Measurements from ENCODE around the gene ATP5F1E. TPM values are rescaled to one million over a fixed set of nuclear protein-coding genes. Genes with fewer than 3 reads are reported as not detected.

Gene ATP5F1E
- total and polyA plus RNA-seq, 4 donors: 18.4 to 88.8 (median 64.1) TPM

DNA sequence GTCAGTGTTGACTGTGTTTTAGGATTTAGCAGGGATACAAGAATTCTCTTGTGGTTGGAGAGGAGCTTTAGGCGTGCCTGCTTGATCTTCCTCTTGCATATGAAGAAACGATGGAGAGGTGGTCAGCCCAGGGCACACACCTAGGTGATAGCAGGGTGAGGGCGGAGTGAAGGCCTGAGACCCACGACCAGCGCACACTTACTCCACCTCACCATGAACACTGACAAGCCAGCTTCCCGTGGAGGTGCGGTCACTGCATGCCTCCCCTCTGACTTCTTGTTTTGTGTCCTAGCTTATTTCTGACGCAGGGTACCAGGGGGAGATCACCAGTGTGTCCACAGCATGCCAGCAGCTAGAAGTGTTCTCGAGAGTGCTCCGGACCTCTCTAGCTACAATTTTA is 42.9 kb downstream of the ATP5F1E start:
- no peak overlapping the region for H3K9ac ChIP-seq (ENCODE audit: insufficient read depth in 1 of 2, low read length in 2 of 2)
- TF ChIP-seq, protein P1, sequence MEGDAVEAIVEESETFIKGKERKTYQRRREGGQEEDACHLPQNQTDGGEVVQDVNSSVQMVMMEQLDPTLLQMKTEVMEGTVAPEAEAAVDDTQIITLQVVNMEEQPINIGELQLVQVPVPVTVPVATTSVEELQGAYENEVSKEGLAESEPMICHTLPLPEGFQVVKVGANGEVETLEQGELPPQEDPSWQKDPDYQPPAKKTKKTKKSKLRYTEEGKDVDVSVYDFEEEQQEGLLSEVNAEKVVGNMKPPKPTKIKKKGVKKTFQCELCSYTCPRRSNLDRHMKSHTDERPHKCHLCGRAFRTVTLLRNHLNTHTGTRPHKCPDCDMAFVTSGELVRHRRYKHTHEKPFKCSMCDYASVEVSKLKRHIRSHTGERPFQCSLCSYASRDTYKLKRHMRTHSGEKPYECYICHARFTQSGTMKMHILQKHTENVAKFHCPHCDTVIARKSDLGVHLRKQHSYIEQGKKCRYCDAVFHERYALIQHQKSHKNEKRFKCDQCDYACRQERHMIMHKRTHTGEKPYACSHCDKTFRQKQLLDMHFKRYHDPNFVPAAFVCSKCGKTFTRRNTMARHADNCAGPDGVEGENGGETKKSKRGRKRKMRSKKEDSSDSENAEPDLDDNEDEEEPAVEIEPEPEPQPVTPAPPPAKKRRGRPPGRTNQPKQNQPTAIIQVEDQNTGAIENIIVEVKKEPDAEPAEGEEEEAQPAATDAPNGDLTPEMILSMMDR (IDR thresholded peaks at IDR 0.05; ENCODE audit: control extremely low read depth, extremely low read depth): no peak
- WGBS, 2 donors: 90 to 97% methylated on average over 10 of the region's 10 CpGs
- H3K9me3 ChIP-seq (ENCODE audit: control insufficient read depth in 4 of 4, insufficient read depth in 3 of 4, low read length in 3 of 4): no peaks in the 10 kb centered on the region
- no peak overlapping the region for H3K27ac ChIP-seq (ENCODE audit: low read depth in 1 of 2, low read length in 1 of 2)
- no peaks in the 10 kb centered on the region for H3K27me3 ChIP-seq (ENCODE audit: control insufficient read depth in 3 of 3, insufficient read depth in 3 of 3, low read length in 2 of 3)
- H3K4me1 ChIP-seq (ENCODE audit: control insufficient read depth in 5 of 5, insufficient read depth in 5 of 5, low read length in 5 of 5): peaks cover 0 to 2% (median 0%) of the 10 kb centered on the region in 5 donors
- ATAC-seq (ENCODE audit: insufficient read depth, low FRiP score) (no peak), DNase-seq (no peak)
- no peak overlapping the region for H3K4me3 ChIP-seq
- H3K36me3 ChIP-seq (ENCODE audit: control insufficient read depth in 4 of 4, insufficient read depth in 4 of 4, low read length in 4 of 4): peaks cover 13 to 64% (median 51%) of the 10 kb centered on the region in 4 donors

DNA sequence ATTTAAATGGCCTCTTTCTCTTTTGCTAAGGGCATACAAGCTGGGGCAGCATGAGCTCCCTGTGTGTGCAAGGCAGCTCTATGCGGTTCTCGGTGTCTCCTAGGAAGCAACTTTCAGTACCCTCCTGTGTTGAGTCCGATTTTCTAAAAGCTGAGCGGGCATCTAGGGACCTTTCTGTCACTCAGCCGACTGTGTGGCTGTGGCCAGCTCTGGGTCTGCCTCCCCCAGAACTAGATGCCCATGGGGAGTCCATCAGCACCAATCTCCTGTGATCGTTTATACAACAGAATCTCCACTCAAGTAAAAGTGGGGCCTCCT is 43.6 kb downstream of the ATP5F1E start:
- H3K36me3 ChIP-seq (ENCODE audit: control insufficient read depth in 4 of 4, insufficient read depth in 4 of 4, low read length in 4 of 4): peaks cover 13 to 59% (median 45%) of the 10 kb centered on the region in 4 donors
- no peaks in the 10 kb centered on the region for H3K9me3 ChIP-seq (ENCODE audit: control insufficient read depth in 4 of 4, insufficient read depth in 3 of 4, low read length in 3 of 4)
- no peak overlapping the region for H3K4me3 ChIP-seq
- TF ChIP-seq, protein P1 (IDR thresholded peaks at IDR 0.05; ENCODE audit: control extremely low read depth, extremely low read depth): no peak
- ATAC-seq (ENCODE audit: insufficient read depth, low FRiP score) (no peak), DNase-seq (no peak)
- H3K4me1 ChIP-seq (ENCODE audit: control insufficient read depth in 5 of 5, insufficient read depth in 5 of 5, low read length in 5 of 5): peaks cover 0 to 6% (median 0%) of the 10 kb centered on the region in 5 donors
- no peaks in the 10 kb centered on the region for H3K27me3 ChIP-seq (ENCODE audit: control insufficient read depth in 3 of 3, insufficient read depth in 3 of 3, low read length in 2 of 3)
- H3K9ac ChIP-seq (ENCODE audit: insufficient read depth in 1 of 2, low read length in 2 of 2): no peak overlapping the region
- no peak overlapping the region for H3K27ac ChIP-seq (ENCODE audit: low read depth in 1 of 2, low read length in 1 of 2)
- WGBS, 2 donors: 88 to 93% methylated on average over 6 of the region's 6 CpGs

DNA sequence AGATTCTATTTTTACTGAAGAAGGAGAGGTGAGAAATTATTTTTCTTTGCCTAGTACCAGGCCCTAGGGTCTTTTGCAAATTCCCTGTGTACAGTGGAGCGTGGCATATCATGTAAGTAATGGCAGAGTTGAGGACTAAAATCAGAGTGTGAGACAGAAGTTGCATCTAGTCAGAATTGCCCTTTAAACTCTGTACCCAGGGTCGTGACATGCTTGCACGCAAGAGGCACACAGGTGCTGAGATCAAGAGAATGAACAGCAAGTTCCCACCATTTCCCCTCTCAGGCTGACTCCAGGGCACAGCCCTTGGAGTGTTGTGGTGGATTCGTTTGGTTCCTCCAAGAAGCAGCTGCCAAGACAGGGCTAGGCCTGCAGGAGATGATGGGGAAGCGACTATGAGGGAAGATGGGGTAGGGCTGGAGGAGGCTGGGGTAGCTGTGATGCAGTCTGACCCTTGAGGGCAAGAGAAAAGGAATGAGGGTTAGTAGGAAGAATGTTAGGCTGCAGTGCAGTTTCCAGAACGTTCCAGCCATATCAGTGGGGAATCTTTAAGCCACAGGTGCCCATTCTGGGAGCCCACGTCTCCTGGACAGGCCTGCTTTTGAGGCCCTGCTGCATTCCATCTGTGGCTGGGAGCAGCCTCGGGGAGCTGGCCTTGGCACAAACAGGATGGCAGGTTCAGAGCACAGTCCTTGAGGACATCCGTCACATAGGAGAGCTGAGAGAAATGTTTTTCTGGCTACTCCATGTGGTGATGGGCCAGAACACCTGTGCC is 44.2 kb downstream of the ATP5F1E start:
- Histone ChIP-seq H3K36me3 (ENCODE audit: control insufficient read depth in 4 of 4, insufficient read depth in 4 of 4, low read length in 4 of 4) (peaks cover 13 to 58% (median 40%) of the 10 kb centered on the region in 4 donors), H3K27ac (ENCODE audit: low read depth in 1 of 2, low read length in 1 of 2) (no peak overlapping the region), H3K4me1 (ENCODE audit: control insufficient read depth in 5 of 5, insufficient read depth in 5 of 5, low read length in 5 of 5) (peaks cover 0 to 6% (median 0%) of the 10 kb centered on the region in 5 donors), H3K4me3 (no peak overlapping the region), H3K9me3 (ENCODE audit: control insufficient read depth in 4 of 4, insufficient read depth in 3 of 4, low read length in 3 of 4) (no peaks in the 10 kb centered on the region), H3K9ac (ENCODE audit: insufficient read depth in 1 of 2, low read length in 2 of 2) (no peak overlapping the region), H3K27me3 (ENCODE audit: control insufficient read depth in 3 of 3, insufficient read depth in 3 of 3, low read length in 2 of 3) (no peaks in the 10 kb centered on the region)
- TF ChIP-seq, protein P1 (IDR thresholded peaks at IDR 0.05; ENCODE audit: control extremely low read depth, extremely low read depth): no peak
- WGBS, 2 donors: 91 to 94% methylated on average over 9 of the region's 9 CpGs
- DNase-seq (no peak), ATAC-seq (ENCODE audit: insufficient read depth, low FRiP score) (no peak)

Measured in lung (tissue), 12 donors.